Activated T-cell treated with anti-CD3 and anti-CD28 coated beads, Interleukin-2, amount 50 U/mL, for 24 hours (primary cell): ENCODE results near the gene ACP1.
"Not testable (repeated sequence)": the region's sequence is repeated elsewhere in the genome, so short reads cannot be mapped to it uniquely, and the experiment has no call there.

Source experiments
- DNase-seq: peaks from one replicate; pipeline ENCODE4 v3.0.0-alpha.2; 2020
- H3K27ac Mint-ChIP-seq: 2 replicates; pipeline ENCODE4 v1.8.0; 2020; ENCODE audit warnings: mild to moderate bottlenecking, mixed read lengths
- H3K27me3 Mint-ChIP-seq: 2 replicates; pipeline ENCODE4 v1.8.0; 2020; ENCODE audit warnings: mixed read lengths
- H3K36me3 Mint-ChIP-seq: 2 replicates; pipeline ENCODE4 v1.8.0; 2020; ENCODE audit warnings: low read depth, mixed read lengths
- H3K4me1 Mint-ChIP-seq: 2 replicates; pipeline ENCODE4 v1.8.0; 2020; ENCODE audit warnings: low read depth, mixed read lengths
- H3K4me3 Mint-ChIP-seq: 2 replicates; pipeline ENCODE4 v1.8.0; 2020; ENCODE audit warnings: mild to moderate bottlenecking, moderate library complexity, mixed read lengths
- H3K9me3 Mint-ChIP-seq: 2 replicates; pipeline ENCODE4 v1.8.0; 2020; ENCODE audit warnings: mixed read lengths

The ACP1 gene

DNA sequence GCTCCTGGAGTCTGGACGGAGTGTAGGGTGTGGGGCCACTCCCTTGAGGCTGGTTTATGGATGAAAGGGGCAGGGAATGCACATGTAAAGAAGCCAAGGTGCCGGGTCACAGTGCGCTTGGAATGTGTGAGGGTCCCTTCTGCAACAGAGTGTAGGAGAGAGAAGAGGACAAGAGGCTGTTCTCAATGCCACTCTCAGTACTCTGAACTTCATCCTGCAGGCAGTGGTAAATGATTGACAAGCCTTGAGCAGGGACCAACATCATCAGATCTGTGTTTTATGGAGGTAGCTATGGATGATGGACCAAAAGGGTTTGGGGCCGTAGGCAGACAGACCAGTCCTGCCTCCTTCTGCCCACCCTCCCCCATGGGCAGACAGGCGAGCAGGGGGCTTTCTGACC, 30.3 kb downstream of the ACP1 start:
- H3K4me1 Mint-ChIP-seq: peaks cover under 1% of the 10 kb centered on the region
- peaks cover 47% of the 10 kb centered on the region for H3K27me3 Mint-ChIP-seq
- DNase-seq: no peak
- no peak overlapping the region for H3K27ac Mint-ChIP-seq
- H3K9me3 Mint-ChIP-seq: no peaks in the 10 kb centered on the region
- H3K4me3 Mint-ChIP-seq: no peak overlapping the region
- H3K36me3 Mint-ChIP-seq: no peaks in the 10 kb centered on the region

DNA sequence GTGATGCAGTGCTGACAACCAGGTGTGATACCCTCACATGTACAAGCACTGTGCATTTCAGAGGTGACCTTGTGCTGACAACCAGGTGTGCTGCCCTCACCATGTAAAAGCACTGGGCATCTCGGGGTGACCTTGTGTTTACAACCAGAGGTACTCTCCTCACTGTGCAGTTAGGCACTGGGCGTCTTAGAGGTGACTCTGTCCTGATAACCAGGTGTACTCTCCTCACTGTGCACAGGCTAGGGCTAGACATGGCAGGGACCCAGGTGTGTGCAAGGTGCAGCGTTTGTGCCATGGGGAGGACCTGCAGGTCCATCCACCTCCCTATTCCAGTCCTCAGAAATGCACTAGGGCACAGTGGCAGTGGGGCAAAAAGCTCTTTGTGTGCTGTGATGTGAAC, 31.6 kb downstream of the ACP1 start:
- no peak overlapping the region for H3K27ac Mint-ChIP-seq
- no peaks in the 10 kb centered on the region for H3K4me1 Mint-ChIP-seq
- H3K4me3 Mint-ChIP-seq: no peak overlapping the region
- no peak for DNase-seq
- no peaks in the 10 kb centered on the region for H3K36me3 Mint-ChIP-seq
- H3K27me3 Mint-ChIP-seq: peaks cover 37% of the 10 kb centered on the region
- peaks cover 6% of the 10 kb centered on the region for H3K9me3 Mint-ChIP-seq

GRCh38 chr2:305366-305765, 40.6 kb downstream of the ACP1 start:
- no peak overlapping the region for H3K27ac Mint-ChIP-seq
- peaks cover 2% of the 10 kb centered on the region for H3K27me3 Mint-ChIP-seq
- H3K36me3 Mint-ChIP-seq: no peaks in the 10 kb centered on the region
- no peak for DNase-seq
- no peak overlapping the region for H3K4me3 Mint-ChIP-seq
- no peaks in the 10 kb centered on the region for H3K4me1 Mint-ChIP-seq
- H3K9me3 Mint-ChIP-seq: peaks cover 8% of the 10 kb centered on the region

DNA sequence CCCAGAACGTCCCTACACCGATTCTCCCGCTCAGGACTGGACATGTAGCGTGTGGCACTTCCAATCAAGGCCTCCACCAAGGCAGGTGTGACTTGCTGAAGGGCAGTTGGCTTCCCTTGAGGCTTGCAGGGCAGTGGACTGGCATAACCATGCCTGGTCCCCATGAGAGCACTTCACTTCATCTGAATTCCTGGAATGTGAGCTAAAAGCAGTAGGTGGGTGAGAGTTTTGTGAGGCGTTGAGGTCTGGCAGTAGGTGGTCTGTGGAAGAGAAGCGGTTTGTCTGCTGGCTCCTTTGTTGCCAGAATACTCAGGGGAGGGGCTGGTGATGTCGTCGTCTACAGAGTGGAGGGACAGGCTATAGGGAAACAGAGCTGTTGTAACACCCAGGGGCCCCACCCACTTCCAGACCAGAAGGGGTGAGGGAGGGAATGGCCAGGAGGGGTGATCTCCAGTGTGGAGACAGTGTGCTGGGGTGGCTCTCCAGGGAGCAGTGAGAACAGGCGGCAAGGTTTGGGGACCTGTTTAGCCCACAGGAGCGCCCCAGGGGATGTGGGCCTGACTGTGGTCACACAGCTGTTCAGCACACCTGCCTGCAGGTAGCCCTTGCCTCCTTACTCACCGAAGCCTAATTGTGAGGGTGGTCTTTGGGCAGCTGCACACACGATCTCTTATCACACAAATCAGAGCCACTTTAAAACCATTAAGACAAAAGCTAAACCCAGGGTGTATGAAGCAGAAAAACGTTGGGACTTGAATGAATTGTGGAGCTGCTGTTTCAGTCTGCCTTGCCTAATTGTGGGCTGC, 44.6 kb downstream of the ACP1 start:
- Mint-ChIP-seq H3K4me3 (no peak overlapping the region), H3K27me3 (peaks cover 8% of the 10 kb centered on the region), H3K36me3 (no peaks in the 10 kb centered on the region), H3K27ac (no peak overlapping the region), H3K4me1 (no peaks in the 10 kb centered on the region), H3K9me3 (no peaks in the 10 kb centered on the region)
- no peak for DNase-seq

DNA sequence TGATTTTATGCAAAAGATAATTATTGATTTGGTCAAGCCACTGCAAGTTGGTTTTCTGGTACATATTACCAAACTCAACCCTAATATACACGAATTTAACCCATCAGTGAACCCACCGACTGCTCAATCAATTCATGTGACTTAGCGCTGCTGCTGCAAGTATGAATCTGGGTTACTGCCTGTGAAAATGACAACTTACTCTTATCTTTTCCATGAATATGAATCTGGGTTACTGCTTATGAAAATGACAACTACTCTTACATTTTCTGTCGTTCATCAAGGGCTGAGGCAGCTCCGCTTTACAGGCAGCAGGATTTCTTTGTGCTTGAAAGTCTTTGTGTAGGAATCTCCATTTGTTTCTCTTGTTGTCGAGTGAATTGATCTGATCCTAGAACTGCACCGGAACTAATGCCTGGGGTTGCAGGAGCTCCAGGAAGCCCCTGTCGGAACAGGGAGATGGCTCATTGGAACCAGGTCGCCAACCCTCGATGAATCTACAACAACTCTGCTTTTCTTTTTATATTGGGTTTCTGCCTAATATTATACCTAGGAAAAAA, 45.3 kb downstream of the ACP1 start:
- Mint-ChIP-seq H3K36me3 (no peaks in the 10 kb centered on the region), H3K9me3 (no peaks in the 10 kb centered on the region), H3K4me3 (no peak overlapping the region), H3K4me1 (no peaks in the 10 kb centered on the region), H3K27me3 (peaks cover 8% of the 10 kb centered on the region), H3K27ac (no peak overlapping the region)
- DNase-seq: no peak

- Mint-ChIP-seq H3K9me3 (no peaks in the 10 kb centered on the region), H3K27ac (no peak overlapping the region), H3K27me3 (peaks cover 5% of the 10 kb centered on the region), H3K4me3 (no peak overlapping the region), H3K4me1 (no peaks in the 10 kb centered on the region), H3K36me3 (no peaks in the 10 kb centered on the region)
- DNase-seq: no peak
These were observed 46.2 kb downstream of the ACP1 start for GRCh38 chr2:310994-311393.

DNA sequence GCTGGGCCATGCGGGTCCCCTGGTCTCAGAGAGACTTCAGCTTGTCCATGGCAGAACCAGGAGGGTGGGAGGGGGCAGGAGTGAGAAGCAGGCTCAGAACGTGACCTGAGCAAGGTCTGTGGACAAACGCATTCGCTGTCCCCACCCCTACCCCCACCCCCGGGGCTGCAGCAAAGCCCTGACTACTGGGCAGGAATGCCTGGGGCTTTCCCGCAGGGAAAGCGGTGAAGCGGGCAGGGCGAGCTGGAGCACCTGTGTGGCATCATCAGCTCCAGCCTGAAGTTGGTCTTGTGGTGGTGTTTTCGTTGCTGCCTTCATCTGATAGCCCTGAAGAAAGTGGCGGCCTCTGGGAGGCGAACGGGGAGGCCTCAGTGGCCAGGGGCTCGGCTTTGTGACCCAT, 49.2 kb downstream of the ACP1 start:
- Mint-ChIP-seq H3K27ac (no peak overlapping the region), H3K27me3 (peaks cover 9% of the 10 kb centered on the region), H3K36me3 (no peaks in the 10 kb centered on the region), H3K9me3 (peaks cover 8% of the 10 kb centered on the region), H3K4me1 (peaks cover 23% of the 10 kb centered on the region), H3K4me3 (no peak overlapping the region)
- DNase-seq: no peak

DNA sequence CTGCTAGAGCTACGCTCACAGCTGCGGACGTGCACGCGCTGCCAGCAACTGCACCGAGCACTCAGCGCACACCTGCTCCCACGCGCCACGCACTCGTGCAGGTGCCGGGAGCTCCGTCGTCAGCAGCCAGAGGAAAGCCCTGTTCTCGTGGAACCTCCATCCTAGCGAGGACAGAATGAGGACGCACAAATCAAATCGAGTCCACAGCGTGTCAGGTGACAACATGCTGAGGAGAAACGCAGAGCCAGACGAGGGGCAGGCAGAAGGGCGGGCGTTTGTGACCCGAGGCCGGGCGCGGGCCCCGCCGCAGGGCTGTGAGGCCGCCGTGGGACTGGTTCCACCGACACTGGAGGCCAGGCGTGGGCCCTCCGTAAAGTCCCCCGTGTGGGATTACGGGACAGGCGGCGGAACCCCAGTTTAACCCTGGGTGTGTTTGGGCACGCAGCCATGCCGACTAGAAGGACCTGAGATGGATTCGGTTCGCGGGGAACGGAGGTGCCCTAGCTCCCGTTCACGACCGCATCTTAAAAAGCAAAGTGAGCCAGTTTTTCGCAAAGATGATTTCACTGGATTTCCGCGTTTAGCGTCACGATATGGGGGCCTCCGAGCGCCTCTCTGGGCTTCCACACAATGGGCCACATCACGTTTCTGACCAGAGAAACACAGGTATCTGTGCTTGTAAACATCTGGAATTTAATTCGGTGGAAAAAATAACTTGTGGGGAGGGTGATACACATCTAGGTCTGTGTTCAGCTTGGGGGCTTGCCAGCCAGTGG, 50.0 kb downstream of the ACP1 start:
- Mint-ChIP-seq H3K27me3 (peaks cover 9% of the 10 kb centered on the region), H3K9me3 (peaks cover 9% of the 10 kb centered on the region), H3K27ac (no peak overlapping the region), H3K36me3 (no peaks in the 10 kb centered on the region), H3K4me1 (peaks cover 28% of the 10 kb centered on the region), H3K4me3 (no peak overlapping the region)
- DNase-seq: no peak

DNA sequence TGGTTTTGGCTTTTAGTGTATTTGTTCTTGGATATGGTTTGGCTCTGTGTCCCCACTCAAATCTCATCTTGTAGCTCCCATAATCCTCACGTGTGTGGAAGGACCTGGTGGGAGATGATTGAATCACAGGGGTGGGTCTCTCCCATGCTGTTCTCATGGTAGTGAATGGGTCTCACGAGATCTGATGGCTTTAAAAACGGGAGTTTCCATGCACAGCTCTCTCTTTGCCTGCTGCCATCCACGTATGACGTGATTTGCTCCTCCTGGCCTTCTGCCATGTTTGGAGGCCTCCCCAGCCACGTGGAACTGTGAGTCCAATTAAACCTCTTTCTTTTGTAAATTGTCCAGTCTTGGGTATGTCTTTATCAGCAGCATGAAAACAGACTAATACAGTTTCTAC, 51.2 kb downstream of the ACP1 start:
- H3K27me3 Mint-ChIP-seq, H3K9me3 Mint-ChIP-seq, H3K4me3 Mint-ChIP-seq, DNase-seq, H3K36me3 Mint-ChIP-seq, H3K27ac Mint-ChIP-seq: not testable (repeated sequence)
- H3K4me1 Mint-ChIP-seq: peaks cover 28% of the 10 kb centered on the region

DNA sequence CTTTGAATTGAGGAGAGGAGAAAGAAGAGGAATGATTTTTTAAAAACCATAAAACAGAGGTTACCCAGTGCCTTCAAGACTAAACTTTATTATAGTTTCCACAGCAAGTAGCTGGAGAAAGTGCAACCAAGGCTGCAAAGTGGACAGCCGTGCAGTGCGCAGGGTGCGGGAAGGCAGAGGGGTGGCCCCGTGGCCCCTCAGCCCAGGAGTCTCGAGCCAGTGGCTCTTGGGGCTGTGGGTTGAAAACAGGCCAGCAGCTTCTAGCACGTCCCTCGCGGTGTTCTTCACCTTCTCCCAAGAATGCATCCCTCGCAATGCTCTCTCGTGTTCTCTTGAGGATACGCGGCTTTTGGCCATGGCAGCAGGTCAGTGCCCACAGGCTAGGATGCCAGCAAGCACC, 51.6 kb downstream of the ACP1 start:
- H3K4me3 Mint-ChIP-seq: no peak overlapping the region

DNA sequence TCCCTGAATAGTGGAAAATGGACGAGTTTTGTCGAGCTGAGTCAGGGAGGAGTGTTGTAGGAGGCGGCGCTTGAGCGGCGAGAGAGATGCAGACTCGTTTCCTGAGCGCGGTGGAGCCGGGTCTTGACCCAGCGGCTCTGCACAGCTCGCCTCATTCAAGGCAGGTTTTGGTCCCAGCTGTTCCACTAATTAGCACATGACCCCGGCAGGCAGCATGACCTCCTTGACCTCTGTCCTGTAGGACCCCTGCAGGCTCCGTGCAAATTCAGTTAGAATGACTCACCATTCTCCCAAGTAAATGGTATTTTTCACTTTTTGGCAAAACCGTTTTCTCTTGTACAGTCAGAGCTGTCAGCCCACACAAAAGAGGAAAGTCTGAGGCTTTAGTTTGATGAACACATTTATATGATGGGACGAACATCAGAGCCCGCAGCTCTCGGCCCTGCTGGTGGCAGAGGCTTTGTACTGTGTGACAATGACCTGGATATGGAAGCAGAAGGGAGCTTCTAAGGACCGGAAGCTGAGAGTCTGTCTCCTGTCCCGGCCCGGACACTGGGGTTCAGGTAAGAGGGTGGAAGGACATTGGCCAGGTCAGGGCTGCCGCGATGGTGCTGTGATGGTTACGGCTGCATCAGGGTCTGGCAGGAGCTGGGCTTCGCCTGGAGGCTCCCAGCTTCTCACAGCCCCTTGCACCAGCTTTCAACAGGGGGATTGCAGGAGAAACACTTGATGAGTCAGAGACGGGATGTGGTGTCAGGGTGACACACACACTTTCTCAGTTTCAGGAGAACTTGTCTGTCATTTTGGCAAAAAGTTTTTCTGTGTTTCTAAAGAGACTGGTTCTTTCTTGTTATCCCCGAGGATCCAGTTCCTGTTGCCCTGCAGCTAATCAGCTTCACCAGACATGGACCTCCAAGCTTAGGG, 53.0 kb downstream of the ACP1 start:
- Mint-ChIP-seq H3K36me3 (no peaks in the 10 kb centered on the region), H3K27ac (peak overlapping the region; percentile 98), H3K4me3 (peak overlapping the region; percentile 67), H3K9me3 (peaks cover 9% of the 10 kb centered on the region), H3K27me3 (peaks cover 14% of the 10 kb centered on the region), H3K4me1 (peaks cover 28% of the 10 kb centered on the region)
- DNase-seq: peak; percentile 56

More for the DNA sequence above, 51.6 kb downstream of the ACP1 start:
- no peak overlapping the region for H3K27ac Mint-ChIP-seq
- peaks cover 6% of the 10 kb centered on the region for H3K27me3 Mint-ChIP-seq
- peaks cover 9% of the 10 kb centered on the region for H3K9me3 Mint-ChIP-seq
- H3K36me3 Mint-ChIP-seq: no peaks in the 10 kb centered on the region
- no peak for DNase-seq
- peaks cover 28% of the 10 kb centered on the region for H3K4me1 Mint-ChIP-seq

DNA sequence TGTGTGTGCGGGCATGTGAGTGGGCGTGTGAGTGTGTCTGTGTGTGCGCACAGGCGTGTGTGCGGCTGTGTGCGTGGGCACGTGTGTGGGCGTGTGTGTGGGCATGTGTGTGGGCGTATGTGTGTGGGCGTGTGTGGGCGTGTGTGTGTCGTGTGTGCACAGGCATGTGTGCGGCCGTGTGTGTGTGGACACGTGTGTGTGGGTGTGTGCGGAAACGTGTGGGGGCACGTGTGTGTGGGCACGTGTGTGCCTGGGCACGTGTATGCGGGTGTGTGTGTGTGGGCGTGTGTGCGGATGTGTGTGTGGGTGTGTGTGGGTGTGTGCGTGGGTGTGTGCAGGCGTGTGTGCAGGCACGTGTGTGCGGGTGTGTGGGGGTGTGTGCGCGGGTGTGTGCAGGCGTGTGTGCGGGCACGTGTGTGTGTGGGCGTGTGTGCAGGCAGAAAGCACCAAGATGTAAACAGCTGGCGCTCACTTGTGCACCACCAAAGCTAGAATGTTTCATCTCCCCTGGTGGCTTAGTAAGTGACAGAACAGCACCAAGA, 54.4 kb downstream of the ACP1 start:
- Mint-ChIP-seq H3K9me3 (peaks cover 9% of the 10 kb centered on the region), H3K4me3 (peak overlapping the region; percentile 67), H3K4me1 (peaks cover 28% of the 10 kb centered on the region), H3K27me3 (peaks cover 15% of the 10 kb centered on the region), H3K27ac (peak overlapping the region; percentile 98), H3K36me3 (no peaks in the 10 kb centered on the region)
- no peak for DNase-seq

DNA sequence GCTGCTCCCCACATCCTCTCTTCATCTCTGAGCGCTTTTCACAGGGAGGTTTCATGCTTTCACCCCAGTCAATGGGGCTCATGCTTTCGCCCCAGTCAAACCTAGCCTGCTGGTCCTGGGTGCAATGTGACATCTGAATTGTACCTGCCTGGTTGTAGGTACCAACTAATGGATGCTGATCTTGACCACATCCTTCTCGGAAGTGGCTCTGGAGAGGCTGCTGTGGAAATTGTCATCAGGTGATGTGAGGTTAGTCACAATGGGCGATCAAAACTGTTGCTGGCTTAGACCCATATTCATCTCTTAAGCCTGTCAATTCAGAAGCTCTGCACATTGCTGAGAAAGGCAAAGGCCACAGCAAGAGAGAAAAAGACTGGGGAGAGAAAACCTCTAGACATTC, 55.8 kb downstream of the ACP1 start:
- DNase-seq: no peak
- no peak overlapping the region for H3K4me3 Mint-ChIP-seq
- no peak overlapping the region for H3K27ac Mint-ChIP-seq
- H3K27me3 Mint-ChIP-seq: peaks cover 24% of the 10 kb centered on the region
- H3K36me3 Mint-ChIP-seq: no peaks in the 10 kb centered on the region
- peaks cover 28% of the 10 kb centered on the region for H3K4me1 Mint-ChIP-seq
- peaks cover 9% of the 10 kb centered on the region for H3K9me3 Mint-ChIP-seq

GRCh38 chr2:322326-322725, 57.6 kb downstream of the ACP1 start:
- H3K4me1 Mint-ChIP-seq: peaks cover 22% of the 10 kb centered on the region
- no peaks in the 10 kb centered on the region for H3K36me3 Mint-ChIP-seq
- no peak overlapping the region for H3K27ac Mint-ChIP-seq
- H3K27me3 Mint-ChIP-seq: peaks cover 31% of the 10 kb centered on the region
- peaks cover 14% of the 10 kb centered on the region for H3K9me3 Mint-ChIP-seq
- no peak for DNase-seq
- H3K4me3 Mint-ChIP-seq: no peak overlapping the region
